ENCODE measurements around the gene CBX3.

The CBX3 gene

DNA sequence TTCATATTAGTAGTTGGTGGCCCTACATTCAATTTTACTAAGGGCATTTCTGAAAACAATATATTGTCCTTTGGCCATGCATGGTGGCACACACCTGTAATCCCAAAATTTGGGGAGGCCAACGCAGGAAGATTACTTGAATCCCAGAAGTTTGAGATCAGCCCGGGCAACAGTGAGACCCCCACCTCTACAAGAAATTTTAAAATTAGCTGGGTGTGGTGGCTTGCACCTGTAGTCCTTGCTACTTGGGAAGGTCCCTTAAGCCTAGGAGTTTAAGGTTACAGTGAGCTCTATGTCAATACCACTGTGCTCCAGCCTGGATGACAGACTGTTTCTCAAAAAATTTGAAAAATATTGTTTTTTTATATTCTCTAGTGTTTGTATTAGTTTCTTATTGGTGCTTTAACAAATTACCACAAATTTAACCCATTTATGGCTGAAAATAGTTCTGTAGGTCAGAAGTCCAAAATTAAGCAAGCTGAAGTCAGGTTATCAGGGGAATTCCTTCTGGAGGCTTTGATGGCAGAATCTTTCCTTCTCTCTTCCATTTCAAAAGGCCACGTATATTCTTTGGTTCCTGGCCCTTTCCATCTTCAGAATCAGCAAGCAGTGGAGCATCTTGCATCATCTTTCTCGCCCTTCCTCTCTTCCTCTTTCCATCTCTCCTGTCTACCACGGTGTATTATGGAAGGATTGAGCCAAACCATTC is 12.4 kb downstream of the CBX3 start:
- H2AFZ ChIP-seq (ENCODE audit: low read length), result no peak overlapping the region
- H3K4me3 ChIP-seq (ENCODE audit: low read depth, low read length, poor library complexity, severe bottlenecking), result no peak overlapping the region
- no peaks in the 10 kb centered on the region for H3K9me2 ChIP-seq (ENCODE audit: low read depth, low read length)
- H3K36me3 ChIP-seq (ENCODE audit: insufficient read depth, low read length), result peaks cover 48% of the 10 kb centered on the region
- peaks cover 24% of the 10 kb centered on the region for H3F3A ChIP-seq (ENCODE audit: insufficient read depth, low read length)
- TF ChIP-seq EZH2 (IDR thresholded peaks at IDR 0.05; ENCODE audit: borderline replicate concordance, low read length), result no peak
- TF ChIP-seq, protein P1, sequence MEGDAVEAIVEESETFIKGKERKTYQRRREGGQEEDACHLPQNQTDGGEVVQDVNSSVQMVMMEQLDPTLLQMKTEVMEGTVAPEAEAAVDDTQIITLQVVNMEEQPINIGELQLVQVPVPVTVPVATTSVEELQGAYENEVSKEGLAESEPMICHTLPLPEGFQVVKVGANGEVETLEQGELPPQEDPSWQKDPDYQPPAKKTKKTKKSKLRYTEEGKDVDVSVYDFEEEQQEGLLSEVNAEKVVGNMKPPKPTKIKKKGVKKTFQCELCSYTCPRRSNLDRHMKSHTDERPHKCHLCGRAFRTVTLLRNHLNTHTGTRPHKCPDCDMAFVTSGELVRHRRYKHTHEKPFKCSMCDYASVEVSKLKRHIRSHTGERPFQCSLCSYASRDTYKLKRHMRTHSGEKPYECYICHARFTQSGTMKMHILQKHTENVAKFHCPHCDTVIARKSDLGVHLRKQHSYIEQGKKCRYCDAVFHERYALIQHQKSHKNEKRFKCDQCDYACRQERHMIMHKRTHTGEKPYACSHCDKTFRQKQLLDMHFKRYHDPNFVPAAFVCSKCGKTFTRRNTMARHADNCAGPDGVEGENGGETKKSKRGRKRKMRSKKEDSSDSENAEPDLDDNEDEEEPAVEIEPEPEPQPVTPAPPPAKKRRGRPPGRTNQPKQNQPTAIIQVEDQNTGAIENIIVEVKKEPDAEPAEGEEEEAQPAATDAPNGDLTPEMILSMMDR (IDR thresholded peaks at IDR 0.05; ENCODE audit: low read length), result no peak
- H4K20me1 ChIP-seq (ENCODE audit: insufficient read depth, low read length), result no peaks in the 10 kb centered on the region
- no peaks in the 10 kb centered on the region for H3K4me1 ChIP-seq (ENCODE audit: insufficient read depth, low read length, severe bottlenecking)
- H3K9ac ChIP-seq (ENCODE audit: low read length), result no peak overlapping the region
- H3K4me2 ChIP-seq (ENCODE audit: low read length), result no peak overlapping the region
- H3K79me2 ChIP-seq (ENCODE audit: insufficient read depth, low read length), result no peaks in the 10 kb centered on the region
- no peaks in the 10 kb centered on the region for H3K9me3 ChIP-seq (ENCODE audit: low read length)
- no peak overlapping the region for H3K27ac ChIP-seq (ENCODE audit: low read depth, low read length, poor library complexity, severe bottlenecking)
- no peaks in the 10 kb centered on the region for H3K27me3 ChIP-seq (ENCODE audit: insufficient read depth, low read length)

DNA sequence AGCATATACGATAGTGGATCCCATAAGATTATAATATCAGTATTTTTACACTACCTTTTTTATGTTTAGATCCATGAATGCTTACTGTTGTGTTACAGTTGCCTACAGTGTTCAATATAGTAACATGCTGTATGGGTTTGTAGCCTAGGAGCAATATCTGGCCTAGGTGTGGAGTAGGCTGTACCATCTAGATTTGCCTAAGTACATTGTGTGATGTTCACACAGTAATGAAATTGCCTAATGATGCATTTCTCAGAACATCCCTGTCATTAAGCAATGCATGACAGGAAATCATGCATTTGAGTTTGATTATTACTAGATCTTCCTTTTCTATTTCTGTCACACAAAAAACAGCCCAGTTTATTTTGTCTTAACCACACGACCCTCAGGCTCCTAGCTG is 14.5 kb downstream of the CBX3 start:
- H3K27ac ChIP-seq (ENCODE audit: low read depth, low read length, poor library complexity, severe bottlenecking), result no peak overlapping the region
- H3K4me1 ChIP-seq (ENCODE audit: insufficient read depth, low read length, severe bottlenecking), result no peaks in the 10 kb centered on the region
- no peaks in the 10 kb centered on the region for H3K79me2 ChIP-seq (ENCODE audit: insufficient read depth, low read length)
- no peak overlapping the region for H2AFZ ChIP-seq (ENCODE audit: low read length)
- H3K36me3 ChIP-seq (ENCODE audit: insufficient read depth, low read length), result peaks cover 27% of the 10 kb centered on the region
- no peaks in the 10 kb centered on the region for H4K20me1 ChIP-seq (ENCODE audit: insufficient read depth, low read length)
- peaks cover 20% of the 10 kb centered on the region for H3F3A ChIP-seq (ENCODE audit: insufficient read depth, low read length)
- H3K4me3 ChIP-seq (ENCODE audit: low read depth, low read length, poor library complexity, severe bottlenecking), result no peak overlapping the region
- H3K4me2 ChIP-seq (ENCODE audit: low read length), result no peak overlapping the region
- no peaks in the 10 kb centered on the region for H3K9me2 ChIP-seq (ENCODE audit: low read depth, low read length)
- no peaks in the 10 kb centered on the region for H3K9me3 ChIP-seq (ENCODE audit: low read length)
- H3K9ac ChIP-seq (ENCODE audit: low read length), result no peak overlapping the region
- TF ChIP-seq, protein P1 (IDR thresholded peaks at IDR 0.05; ENCODE audit: low read length), result no peak
- TF ChIP-seq EZH2 (IDR thresholded peaks at IDR 0.05; ENCODE audit: borderline replicate concordance, low read length), result no peak
- no peaks in the 10 kb centered on the region for H3K27me3 ChIP-seq (ENCODE audit: insufficient read depth, low read length)

DNA sequence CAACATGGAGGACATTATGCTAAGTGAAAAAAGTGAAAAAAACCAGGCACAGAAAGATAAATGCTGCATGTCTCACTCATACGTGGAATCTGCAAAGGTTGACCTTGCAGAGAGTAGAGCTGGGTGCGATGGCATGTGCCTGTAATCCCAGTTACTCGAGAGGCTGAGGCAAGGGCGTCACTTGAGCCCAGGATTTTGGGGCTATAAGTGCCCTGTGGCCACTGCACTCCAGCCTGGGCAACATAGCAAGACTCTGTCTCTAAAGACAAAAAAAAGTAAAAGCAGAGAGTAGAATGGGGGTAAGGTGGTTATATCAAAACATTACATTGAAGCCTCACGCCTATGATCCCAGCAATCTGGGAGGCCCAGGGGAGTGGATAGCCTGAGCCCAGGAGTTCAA is 22.8 kb downstream of the CBX3 start:
- no peaks in the 10 kb centered on the region for H3K9me2 ChIP-seq (ENCODE audit: low read depth, low read length)
- H4K20me1 ChIP-seq (ENCODE audit: insufficient read depth, low read length), result no peaks in the 10 kb centered on the region
- no peak overlapping the region for H3K9ac ChIP-seq (ENCODE audit: low read length)
- H3K4me3 ChIP-seq (ENCODE audit: low read depth, low read length, poor library complexity, severe bottlenecking), result no peak overlapping the region
- no peak overlapping the region for H3K4me2 ChIP-seq (ENCODE audit: low read length)
- H3K9me3 ChIP-seq (ENCODE audit: low read length), result no peaks in the 10 kb centered on the region
- H3K27ac ChIP-seq (ENCODE audit: low read depth, low read length, poor library complexity, severe bottlenecking), result no peak overlapping the region
- TF ChIP-seq, protein P1 (IDR thresholded peaks at IDR 0.05; ENCODE audit: low read length), result no peak
- TF ChIP-seq EZH2 (IDR thresholded peaks at IDR 0.05; ENCODE audit: borderline replicate concordance, low read length), result no peak
- H3K27me3 ChIP-seq (ENCODE audit: insufficient read depth, low read length), result no peaks in the 10 kb centered on the region
- no peaks in the 10 kb centered on the region for H3F3A ChIP-seq (ENCODE audit: insufficient read depth, low read length)
- H2AFZ ChIP-seq (ENCODE audit: low read length), result no peak overlapping the region
- no peaks in the 10 kb centered on the region for H3K4me1 ChIP-seq (ENCODE audit: insufficient read depth, low read length, severe bottlenecking)
- H3K36me3 ChIP-seq (ENCODE audit: insufficient read depth, low read length), result no peaks in the 10 kb centered on the region
- H3K79me2 ChIP-seq (ENCODE audit: insufficient read depth, low read length), result no peaks in the 10 kb centered on the region
